GM18870 (cell line): ENCODE results near the gene TMEM218.
"Not testable (repeated sequence)": the region's sequence is repeated elsewhere in the genome, so short reads cannot be mapped to it uniquely, and the experiment has no call there.

Source experiments
- ATAC-seq: cut with Tn5 transposase; IDR thresholded peaks from one replicate; pipeline ENCODE4 v1.9.1; 2021; ENCODE audit warnings: moderate library complexity; ENCODE audit not compliant: unreplicated experiment

TMEM218 gene

GRCh38 chr11:125090816-125091215 is 20.6 kb downstream of the TMEM218 start:
- no peak for ATAC-seq

DNA sequence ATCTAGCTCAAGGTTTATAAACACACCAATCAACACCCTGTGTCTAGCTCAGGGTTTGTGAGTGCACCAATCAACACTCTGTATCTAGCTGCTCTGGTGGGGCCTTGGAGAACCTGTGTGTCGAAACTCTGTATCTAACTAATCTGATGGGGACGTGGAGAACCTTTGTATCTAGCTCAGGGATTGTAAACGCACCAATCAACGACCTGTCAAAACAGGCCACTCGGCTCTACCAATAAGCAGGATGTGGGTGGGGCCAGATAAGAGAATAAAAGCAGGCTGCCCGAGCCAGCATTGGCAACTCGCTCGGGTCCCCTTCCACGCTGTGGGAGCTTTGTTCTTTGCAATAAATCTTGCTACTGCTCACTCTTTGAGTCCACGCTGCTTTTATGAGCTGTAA is 21.3 kb downstream of the TMEM218 start:
- not testable (repeated sequence) for ATAC-seq

GRCh38 chr11:125089481-125089880 is 21.9 kb downstream of the TMEM218 start:
- ATAC-seq: not testable (repeated sequence)

- ATAC-seq: no peak
Measured at GRCh38 chr11:125088576-125089455, 22.6 kb downstream of the TMEM218 start.

- no peak for ATAC-seq
Measured at GRCh38 chr11:125088123-125088522, 23.3 kb downstream of the TMEM218 start.

- ATAC-seq: no peak
Measured at GRCh38 chr11:125086633-125087296, 24.7 kb downstream of the TMEM218 start.

- ATAC-seq: no peak
Measured at GRCh38 chr11:125085301-125086081, 25.9 kb downstream of the TMEM218 start.

GRCh38 chr11:125084761-125085231 is 26.6 kb downstream of the TMEM218 start:
- no peak for ATAC-seq

DNA sequence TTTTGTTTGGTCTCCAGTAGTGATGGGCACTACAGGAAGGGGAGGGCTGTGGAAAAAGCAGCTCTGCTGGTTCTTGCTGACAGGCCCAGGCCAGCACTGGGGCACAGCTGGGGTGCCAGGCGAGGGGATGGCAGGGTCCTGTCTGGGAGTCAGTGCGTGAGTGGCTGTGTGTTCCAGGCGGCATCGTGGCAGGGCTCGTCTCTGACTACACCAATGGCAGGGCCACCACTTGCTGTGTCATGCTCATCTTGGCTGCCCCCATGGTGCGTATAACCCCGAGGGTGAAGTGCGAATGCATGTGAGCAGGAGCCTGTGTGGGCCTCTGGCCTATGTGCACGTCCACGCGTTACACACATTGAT is 27.4 kb downstream of the TMEM218 start:
- no peak for ATAC-seq

GRCh38 chr11:125083312-125084056 is 27.9 kb downstream of the TMEM218 start:
- ATAC-seq: no peak

GRCh38 chr11:125082611-125083311 is 28.7 kb downstream of the TMEM218 start:
- ATAC-seq: no peak

GRCh38 chr11:125082040-125082439 is 29.4 kb downstream of the TMEM218 start:
- ATAC-seq: no peak

DNA sequence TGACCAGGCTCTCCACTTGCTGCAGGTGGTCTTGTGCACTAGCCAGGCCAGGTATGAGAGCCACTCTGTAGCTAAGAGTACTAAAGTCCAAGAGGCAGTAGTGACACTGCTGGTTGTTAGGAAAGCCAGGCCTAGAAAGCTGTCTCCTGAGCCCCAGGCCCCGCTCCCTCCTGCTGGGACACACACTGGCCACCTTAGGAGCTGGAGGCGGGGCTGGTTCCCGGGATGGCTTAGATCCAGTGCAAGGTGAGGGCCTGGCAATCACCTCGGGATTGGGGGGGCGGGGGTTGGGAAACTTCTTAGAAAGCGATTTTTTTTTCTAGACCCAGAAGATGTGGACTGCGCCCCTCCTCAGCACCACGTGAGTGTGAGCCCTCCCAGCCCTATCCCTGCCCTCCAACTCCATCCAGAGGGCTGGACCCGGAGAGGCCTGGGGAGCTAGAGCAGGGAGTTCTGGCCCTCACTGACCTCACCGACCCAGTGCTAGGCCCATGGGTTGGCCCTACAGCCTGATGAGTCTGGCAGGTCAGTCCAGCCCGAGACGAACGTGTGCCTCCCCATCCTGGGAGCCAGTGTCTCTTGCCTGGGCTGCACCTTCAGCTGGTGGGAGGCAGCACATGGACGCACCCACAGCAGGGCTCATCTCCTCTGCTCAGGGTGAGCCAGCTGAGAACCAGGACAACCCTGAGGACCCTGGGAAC is 30.2 kb downstream of the TMEM218 start:
- no peak for ATAC-seq

DNA sequence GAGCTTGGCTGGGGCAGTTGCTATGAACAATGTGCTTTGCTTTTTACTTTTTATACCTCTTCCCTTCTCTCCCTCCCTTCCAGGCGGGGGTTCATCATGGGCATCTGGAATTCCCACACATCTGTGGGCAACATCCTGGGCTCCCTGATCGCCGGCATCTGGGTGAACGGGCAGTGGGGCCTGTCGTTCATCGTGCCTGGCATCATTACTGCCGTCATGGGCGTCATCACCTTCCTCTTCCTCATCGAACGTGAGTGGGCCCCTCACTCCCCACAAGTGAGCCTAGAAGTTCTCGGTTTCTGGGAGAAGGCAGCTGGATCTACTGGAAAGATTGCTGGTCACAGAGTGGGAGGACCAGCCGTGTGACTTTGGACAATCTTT is 30.9 kb downstream of the TMEM218 start:
- no peak for ATAC-seq

- ATAC-seq: no peak
Measured at GRCh38 chr11:125079878-125080530, 31.4 kb downstream of the TMEM218 start.

- ATAC-seq: no peak
Measured at GRCh38 chr11:125079151-125079877, 32.1 kb downstream of the TMEM218 start.

DNA sequence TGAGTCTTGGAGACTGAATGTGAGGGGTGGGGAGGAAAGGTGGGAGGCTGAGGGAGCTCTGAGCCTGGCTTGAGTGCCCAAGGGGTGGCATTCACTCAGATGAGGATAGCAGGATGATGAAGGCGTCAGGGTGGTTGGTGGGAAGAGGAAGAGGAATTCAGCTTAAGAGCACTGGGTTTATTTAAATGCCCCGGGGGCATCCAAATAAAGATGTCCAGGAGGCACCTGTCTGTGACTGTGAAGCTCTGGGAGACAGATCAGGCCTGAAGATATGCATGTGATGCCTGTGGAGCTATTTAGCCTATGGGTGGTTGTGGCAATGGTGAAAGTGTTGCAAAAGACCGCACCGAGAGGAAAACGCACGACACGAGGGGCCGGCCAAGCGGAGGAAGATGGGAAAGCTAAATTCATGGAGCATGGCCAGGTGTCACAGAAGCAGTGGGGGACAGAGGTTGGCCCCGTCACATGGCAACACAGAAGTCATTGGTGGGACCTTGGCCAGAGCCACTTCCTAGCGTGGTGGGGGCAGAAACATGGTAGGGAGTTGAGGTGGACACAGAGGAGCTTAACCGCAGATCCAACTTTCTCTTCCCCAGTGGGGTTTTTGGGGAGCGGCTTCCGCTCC is 32.8 kb downstream of the TMEM218 start:
- no peak for ATAC-seq

DNA sequence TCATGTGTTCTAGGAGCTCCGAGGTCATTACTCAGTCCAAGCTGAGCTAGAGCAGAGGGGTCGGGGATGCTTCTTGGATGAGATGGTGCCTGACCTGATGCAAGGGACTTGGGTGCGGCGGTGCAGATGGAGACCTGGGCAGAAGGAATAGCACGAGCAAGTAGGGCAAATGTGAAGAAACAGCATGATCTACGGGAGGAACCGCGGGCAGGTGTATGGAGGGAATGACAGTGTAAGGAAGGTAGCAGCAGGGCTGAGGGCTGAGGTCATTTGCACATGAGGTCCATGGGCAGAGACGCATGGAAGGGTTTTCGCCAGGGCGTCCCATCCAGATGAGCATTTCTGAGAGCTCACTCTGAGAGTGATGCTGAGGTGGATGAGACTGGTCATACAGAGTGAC is 33.4 kb downstream of the TMEM218 start:
- no peak for ATAC-seq
